Stimulated activated CD4-positive, alpha-beta T cell treated with anti-CD3 and anti-CD28 coated beads, Interleukin-12 subunit alpha, Interleukin-12 subunit beta, amount 100 ng/mL, for 48 hours (primary cell): Measurements from ENCODE around the gene ZNF578.
A peak's percentile ranks its signal among the peaks of the same experiment; 100 is the strongest.
"Not testable (repeated sequence)": the region's sequence is repeated elsewhere in the genome, so short reads cannot be mapped to it uniquely, and the experiment has no call there.

Experiments
- DNase-seq, 3 donors: peaks; one replicate each; pipeline ENCODE4 v3.0.0-alpha.2; 2020; ENCODE audit warnings: low read depth in 2 of 3, low spot score in 1 of 3

The ZNF578 gene

DNA sequence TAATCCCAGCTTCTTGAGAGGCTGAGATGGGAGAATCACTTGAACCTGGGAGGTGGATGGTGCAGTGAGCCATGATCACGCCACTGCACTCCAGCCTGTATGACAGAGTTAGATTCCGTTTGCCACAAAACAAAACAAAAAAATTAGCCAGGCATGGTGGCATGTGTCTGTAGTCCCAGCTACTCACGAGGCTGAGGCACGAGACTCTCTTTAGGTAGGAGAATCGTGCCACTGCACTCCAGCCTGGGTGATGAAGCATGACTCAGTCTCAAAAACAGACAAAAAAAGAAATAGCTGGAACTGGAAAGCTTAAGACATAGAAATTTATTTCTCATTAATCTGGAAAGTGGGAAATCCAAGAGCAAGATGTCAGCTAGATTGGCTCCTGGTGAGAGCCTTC, 53.9 kb downstream of the ZNF578 start:
- no peak for DNase-seq

DNA sequence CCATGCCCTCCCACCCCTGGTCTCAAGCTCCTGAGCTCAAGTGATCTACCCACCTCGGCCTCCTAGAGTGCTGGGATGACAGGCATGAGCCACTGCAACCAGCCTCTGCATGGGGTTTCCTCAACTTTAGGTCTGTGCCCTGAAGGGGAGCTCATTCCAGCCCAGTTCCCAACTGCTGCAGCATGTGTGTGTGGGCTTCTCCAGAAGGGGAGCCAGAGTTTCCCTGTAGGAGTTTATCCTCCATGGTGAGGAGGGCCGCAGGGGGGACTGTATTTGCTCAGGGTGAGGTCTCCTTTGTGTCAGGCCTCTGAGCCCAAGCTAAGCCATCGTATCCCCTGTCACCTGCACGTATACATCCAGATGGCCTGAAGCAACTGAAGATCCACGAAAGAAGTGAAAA, 62.8 kb downstream of the ZNF578 start:
- DNase-seq, result no peak

GRCh38 chr19:52518646-52519045, 65.3 kb downstream of the ZNF578 start:
- DNase-seq, result no peak

DNA sequence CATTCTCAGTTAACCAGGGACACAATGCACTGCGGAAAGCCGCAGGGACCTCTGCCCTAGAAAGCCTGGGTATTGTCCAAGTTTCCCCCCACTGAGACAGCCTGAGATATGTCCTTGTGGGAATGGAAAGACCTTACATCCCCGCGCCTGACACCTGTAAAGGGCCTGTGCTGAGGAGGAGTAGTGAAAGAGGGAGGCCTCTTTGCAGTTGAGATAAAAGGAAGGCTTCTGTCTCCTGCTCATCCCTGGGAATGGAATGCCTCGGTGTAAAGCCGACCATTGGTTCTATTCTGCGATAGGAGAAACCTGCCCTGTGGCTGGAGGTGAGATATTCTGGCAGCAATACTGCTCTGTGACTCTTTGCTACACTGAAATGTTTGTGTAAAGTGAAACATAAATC, 65.8 kb downstream of the ZNF578 start:
- not testable (repeated sequence) for DNase-seq

DNA sequence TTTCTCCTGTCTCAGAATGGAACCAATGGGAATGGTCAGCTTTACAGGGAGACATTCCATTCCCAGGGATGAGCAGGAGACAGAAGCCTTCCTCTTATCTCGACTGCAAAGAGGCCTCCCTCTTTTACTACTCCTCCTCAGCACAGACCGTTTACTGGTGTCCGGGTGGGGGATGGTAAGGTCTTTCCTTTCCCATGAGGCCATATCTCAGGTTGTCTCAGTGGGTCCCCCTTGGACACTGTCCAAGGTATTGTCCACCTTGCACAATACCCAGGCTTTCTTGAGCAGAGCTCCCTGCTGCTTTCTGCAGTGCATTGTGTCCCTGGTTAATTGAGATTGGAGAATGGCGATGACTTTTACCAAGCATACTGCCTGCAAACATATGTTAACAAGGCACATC, 66.7 kb downstream of the ZNF578 start:
- no peak for DNase-seq

DNA sequence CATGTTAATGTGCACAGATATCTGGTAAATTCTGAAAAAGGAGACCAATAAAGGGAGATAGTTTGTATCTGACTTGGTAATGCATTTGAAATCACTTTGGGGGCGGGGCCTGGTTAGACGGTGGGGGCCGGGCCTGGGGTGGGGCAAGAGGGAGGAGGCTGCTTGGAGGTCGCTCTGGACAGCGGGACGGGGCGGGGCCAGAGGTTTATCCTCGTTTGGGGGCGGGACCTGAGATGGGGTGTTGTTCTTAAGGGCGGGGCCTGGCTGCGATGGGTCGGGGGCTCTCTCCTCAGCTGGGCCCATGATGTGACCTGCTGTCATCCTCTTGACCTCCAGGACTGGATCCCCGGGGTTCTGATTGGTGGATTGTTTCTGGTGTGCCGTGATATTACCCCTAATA, 69.2 kb downstream of the ZNF578 start:
- DNase-seq, result no peak

DNA sequence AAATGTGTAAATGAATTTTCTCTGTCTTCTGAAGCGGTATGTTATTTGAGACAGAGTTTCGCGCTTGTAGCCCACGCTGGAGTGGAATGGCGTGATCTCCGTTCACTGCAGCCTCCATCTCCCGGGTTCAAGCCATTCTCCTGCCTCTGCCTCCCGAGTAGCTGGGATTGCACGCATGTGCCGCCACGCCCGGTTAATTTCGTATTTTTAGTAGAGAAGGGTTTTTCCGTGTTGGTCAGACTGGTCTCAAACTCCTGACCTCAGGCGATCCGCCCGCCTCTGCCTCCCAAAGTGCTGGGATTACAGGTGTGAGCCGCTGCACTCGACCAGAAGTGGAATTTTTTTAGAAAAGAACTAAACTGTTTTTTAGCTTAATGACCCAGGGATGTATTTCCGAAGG, 70.7 kb downstream of the ZNF578 start:
- no peak for DNase-seq

DNA sequence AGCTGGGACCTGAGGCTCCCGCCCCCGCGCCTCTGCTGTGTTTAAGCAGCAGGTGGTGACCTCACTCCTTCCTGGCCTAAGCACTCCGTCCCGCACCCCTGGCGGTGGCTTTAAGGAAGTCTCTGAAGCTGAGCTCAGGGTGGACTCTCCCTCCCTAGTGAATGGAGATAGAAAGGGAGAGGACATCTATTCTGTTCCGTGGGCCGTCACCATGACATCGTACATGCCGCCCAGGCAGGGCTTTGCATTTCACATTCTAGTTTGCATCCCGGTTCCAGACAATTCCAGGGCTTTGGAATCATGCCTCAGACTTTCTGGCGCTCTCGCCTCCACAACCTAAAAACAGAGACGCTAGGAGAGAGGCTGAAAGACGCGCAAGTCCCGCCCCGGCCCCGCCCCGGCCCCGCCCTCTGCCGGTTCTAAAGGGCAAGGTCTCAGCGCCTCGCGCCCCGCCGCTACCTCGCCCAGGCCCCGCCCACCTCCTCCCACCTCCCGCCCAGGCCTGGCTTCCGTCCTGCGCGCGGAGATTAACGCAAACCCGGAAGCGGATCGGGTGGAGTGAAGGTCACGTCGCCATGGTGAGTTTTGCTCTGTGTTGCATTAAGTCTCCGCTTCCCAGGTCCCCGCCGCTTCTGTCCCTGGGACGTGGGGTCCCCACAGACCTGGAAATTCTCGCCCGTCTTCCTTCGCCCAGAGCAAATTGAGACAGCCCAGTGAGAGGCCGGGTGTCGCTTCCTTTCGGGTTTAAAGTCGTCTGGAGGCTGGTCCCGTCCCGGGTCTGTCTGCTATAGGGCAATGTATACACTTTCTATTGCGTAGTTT, 74.0 kb downstream of the ZNF578 start, which contains the start of gene ZNF808:
Gene ZNF808, plus strand, starts transcription at position 535 of the 822 bp plus-strand sequence. CDS start 15,617 bp downstream, outside the sequence.
- peak; percentile 93 to 98 (median 95) for DNase-seq

- no peak for DNase-seq
These were observed 74.6 kb downstream of the ZNF578 start for GRCh38 chr19:52527956-52528351.

DNA sequence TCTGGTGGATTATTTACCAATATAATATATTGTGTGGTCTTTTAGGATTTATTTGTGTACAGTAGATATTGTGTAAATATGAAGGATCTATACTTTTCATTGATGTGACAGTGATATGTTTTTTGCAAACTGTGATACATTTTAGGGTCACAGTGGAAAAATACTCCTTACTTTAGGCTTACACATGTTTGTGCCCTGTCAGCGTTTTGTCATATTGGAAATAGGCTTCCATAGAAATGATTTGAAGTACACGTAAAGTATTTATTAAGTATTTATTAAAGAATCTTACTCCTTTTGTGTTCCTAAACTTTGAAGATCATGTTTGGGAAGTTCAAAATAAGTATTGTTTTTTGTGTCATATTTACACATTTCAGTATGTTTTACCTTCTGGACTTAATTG, 79.1 kb downstream of the ZNF578 start:
- no peak for DNase-seq

DNA sequence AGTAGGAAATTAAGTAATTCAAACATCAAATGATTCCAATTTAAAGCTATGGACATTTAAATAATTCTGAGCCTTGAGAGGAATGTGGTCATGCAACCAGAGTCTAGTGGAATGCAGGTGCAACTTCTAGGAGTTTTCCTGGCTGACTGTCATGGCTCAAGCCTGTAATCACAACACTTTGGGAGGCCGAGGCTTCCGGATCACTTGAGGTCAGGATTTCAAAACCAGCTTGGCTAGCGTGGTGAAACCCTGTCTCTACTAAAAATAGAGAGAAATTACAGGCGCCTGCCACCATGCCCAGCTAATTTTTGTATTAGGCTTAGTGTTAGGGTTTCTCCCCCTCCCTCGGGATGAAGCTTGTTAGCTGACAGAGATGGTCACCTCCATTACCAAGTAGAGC, 80.5 kb downstream of the ZNF578 start:
- no peak for DNase-seq

DNA sequence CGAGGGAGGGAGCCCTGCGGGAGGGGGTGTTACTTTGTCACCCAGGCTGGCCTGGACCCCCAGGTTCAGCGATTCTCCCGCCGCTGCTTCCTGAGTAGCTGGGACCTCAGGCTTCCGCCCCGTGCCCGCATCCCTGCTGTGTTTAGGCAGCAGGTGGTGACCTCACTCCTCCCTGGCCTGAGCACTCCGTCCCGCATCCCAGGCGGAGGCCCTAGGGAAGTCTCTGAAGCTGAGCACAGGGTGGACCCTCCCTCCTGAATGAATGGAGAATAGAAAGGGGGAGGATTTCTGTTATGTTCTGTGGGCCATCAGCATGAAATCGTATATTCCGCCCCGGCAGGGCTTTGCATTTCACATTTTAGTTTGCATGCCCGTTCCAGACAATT, 82.0 kb downstream of the ZNF578 start:
- DNase-seq, result not testable (repeated sequence)

- peak; percentile 79 to 90 (median 87) for DNase-seq
These were observed 82.6 kb downstream of the ZNF578 start for GRCh38 chr19:52535771-52536447.

DNA sequence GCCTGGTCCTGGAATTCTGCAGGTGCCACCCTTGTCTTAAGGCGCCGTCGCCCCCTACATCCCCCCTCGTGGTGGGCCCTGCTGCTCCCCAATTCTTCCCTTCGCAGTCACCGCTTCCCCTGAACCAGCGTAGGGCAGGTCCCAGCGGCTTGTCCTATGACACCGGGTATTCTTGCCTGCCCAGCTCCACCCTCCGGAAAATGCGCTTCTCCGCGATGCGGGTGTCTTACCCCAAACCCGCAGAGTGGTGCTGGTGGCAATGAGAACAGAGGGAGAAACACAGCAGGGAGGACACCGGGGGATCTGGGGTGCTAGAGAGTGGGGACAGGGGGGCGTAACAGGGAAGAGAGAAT, 83.1 kb downstream of the ZNF578 start:
- peak in 2 of 3 donors; percentile 6 to 42 for DNase-seq

DNA sequence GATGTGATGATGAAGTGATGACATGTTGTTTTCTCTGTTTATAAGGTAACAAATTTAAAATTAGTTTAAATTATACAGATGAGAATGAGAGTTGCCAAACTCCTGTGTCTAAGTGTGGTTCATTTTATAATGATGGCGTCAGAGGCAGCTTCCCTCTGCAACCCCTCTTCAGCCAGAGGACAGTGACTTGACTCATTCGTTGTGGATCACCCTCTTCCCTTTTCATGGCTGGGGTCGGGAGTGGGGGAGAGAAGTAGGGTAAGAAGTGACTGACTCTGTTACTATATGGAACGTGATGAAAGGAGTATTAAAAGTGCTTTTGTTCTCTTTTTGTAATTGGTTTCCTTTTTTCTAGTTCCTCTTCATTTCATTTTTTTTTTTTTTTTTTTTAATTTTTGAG, 85.5 kb downstream of the ZNF578 start:
- not testable (repeated sequence) for DNase-seq

- not testable (repeated sequence) for DNase-seq
These were observed 87.8 kb downstream of the ZNF578 start for GRCh38 chr19:52541176-52541575.

- no peak for DNase-seq
These were observed 88.3 kb downstream of the ZNF578 start for GRCh38 chr19:52541608-52542007.

DNA sequence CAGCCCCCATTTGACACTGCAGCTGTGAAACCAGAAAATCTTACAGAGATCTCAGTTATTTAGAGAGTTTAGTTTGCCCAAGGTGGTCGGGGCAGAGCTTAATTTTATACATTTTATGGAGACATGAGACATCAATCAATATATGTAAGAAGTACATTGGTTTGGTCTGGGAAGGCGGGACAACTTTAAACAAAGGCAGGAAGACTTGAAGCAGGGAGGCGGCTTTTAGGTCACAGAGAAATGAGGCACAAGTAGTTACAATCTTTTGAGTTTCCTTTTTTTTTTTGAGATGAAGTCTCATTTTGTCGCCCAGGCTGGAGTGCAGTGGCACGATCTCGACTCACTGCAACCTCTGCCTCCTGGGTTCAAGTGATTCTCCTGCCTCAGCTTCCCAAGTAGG, 89.2 kb downstream of the ZNF578 start:
- DNase-seq, result not testable (repeated sequence)

- DNase-seq, result peak in 1 of 3 donors; percentile 9
These were observed 89.8 kb downstream of the ZNF578 start for GRCh38 chr19:52542984-52543664.

GRCh38 chr19:52554216-52554971, 101.0 kb downstream of the ZNF578 start:
- no peak for DNase-seq
